ENCODE results near the gene CRTC1. TPM values are rescaled to one million over a fixed set of nuclear protein-coding genes. Genes with fewer than 3 reads are reported as not detected.
A peak's percentile ranks its signal among the peaks of the same experiment; 100 is the strongest.

CRTC1 gene
- total RNA-seq, 1 donor, result 6.7 TPM

DNA sequence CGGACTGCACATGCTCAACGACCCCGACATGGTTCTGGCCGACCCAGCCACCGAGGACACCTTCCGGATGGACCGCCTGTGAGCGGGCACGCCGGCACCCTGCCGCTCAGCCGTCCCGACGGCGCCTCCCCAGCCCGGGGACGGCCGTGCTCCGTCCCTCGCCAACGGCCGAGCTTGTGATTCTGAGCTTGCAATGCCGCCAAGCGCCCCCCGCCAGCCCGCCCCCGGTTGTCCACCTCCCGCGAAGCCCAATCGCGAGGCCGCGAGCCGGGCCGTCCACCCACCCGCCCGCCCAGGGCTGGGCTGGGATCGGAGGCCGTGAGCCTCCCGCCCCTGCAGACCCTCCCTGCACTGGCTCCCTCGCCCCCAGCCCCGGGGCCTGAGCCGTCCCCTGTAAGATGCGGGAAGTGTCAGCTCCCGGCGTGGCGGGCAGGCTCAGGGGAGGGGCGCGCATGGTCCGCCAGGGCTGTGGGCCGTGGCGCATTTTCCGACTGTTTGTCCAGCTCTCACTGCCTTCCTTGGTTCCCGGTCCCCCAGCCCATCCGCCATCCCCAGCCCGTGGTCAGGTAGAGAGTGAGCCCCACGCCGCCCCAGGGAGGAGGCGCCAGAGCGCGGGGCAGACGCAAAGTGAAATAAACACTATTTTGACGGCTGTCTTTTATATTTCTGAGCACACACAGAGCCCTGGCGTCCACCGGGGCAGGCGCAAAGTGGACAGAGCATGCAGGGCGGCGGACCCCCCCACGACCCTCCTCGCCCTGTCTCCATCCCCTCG, 94.0 kb downstream of the CRTC1 start:
- DNase-seq (ENCODE audit: low read depth in 2 of 3, low spot score in 2 of 3), result no peak

DNA sequence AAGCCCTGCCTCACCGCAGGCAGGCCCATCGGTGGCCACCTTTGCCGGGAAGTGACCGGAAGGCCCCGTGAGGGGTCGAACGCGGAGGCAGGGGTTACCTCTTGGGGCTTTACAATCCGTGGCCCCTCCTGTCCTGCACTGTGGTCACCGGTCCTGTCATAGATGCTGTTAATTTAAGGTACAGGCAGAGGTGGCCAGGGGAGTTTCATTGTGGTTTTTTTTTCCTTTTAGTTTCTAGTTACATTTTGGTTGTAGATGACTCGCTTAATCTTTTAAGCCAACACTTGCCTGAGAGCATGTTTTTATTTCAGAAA, 94.6 kb downstream of the CRTC1 start:
- no peak for DNase-seq (ENCODE audit: low read depth in 2 of 3, low spot score in 2 of 3)

DNA sequence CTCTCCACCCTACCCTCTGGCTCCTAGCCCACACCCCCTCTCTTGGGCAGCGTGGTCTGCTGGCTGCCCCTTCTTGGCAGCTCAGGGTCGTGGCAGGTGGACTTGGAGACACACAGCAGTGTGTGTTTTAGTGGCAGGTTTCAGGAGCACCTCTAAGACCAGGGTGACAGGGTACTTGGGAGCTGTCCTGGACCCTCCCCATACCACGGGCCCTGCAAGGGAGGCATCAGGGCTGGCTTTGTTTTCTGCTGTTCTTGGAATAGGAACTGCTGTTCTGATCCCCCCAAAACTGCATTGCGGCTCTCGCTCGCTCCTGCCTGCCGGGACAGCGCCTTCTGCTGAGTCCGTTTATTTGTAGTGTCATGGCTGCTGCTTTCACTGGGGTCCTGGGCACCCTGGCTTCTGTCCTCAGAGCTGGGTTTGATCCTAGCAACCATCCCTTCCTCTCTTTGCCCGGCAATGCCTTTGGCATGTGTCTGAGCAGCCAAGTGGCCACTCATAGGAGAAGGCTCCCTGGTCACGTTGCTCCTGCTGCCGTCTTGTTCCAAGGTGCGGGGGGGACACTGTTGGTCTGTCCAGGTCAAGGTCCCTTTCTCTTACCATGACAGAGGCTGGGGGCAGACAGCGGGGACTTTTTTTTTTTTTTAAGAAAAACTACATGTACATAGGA, 95.5 kb downstream of the CRTC1 start:
- no peak for DNase-seq (ENCODE audit: low read depth in 2 of 3, low spot score in 2 of 3)

DNA sequence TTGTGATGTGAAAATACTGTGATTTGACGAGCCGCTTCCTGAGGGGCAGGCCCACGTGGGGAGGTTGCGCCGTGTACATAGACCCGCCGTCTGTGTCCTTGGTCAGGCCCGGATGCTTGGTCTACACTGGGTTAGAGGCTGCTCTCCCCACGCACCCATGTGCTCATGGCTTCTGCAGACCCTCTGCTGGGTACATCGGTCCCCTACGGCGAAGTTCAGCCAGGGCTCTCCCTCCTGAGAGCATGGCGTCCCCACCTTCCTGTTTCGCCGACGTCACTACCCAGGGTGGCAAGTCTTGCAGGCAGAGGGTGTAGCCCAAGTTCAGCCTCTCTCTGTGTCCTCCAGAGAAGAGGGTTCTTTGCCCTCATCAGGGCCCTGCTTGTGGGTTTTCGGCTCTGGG, 96.6 kb downstream of the CRTC1 start:
- no peak for DNase-seq (ENCODE audit: low read depth in 2 of 3, low spot score in 2 of 3)

DNA sequence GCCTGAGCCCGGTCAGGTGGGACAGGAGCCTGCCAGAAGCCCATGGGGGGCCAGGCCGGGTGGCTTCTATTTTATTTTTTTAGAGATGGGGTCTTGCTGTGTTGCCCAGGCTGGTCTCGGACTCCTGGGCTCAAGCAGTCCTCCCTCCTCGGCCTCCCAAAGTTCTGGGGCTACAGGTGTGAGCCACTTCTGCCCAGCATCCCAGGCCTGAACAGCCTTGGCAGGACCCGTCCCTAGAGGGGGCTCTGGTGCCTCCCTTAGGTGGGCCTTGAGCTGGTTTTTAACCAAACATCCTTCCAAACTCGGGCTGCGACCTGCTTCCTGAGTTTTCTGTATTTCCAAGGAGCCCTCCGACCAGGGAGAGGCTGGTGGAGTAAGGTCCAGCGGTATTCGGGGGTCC, 97.2 kb downstream of the CRTC1 start:
- DNase-seq (ENCODE audit: low read depth in 2 of 3, low spot score in 2 of 3), result no peak

DNA sequence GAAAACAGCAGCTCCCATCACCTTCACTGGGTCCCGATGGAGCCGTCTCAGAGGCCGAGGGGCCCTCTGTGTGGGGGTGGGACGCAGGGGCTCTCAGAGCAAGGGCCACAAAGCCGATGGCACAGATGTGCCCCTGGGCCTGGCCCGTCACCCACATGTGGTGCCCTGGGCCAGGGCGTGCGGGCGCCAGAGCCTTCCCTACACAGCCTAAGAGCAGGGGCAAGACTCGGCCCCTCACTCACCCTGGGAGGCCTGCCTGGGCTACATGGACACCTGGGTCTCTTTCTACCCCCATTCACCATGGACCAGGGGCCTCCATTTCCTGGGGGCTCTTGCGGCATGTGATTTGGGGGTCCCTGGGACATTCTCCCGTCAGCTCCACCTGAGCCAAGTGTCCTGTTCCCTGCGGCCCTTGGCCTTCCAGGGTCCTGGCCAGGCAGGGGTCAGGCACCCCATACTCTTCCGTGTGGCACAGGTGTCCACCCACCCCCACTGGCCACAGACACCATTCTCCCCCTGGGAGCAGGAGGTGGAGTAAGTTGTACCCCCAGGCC, 97.6 kb downstream of the CRTC1 start:
- no peak for DNase-seq (ENCODE audit: low read depth in 2 of 3, low spot score in 2 of 3)

DNA sequence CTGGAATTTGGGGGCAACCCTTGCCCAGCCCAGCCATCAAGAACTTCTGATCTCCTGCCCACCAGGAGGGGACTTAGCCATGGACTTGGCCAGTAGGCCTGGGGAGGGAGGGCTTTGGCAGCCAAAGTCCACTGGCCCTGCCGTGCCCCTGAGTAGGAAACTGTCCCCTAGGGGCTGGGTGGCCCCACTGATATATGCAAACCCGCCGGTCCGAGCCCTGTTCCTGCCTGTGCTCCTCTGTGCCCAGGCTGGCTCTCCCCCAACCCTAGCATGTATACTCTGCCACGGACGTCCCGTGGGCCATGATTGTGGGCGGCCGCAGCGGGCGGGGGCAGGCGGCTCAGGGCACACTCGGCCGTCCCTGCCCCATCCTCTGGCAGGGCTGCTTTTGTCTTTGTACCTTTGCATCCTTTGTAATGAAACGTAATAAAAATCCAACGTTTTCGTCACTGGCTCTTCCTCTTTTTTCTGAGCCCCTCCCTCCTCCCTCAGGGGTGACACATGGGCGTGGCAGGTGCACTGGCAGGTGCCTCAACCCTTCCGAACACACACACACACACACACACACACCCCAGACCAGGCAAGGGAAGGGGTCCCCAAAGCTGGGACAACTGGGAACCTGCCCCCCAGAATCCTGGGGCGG, 98.5 kb downstream of the CRTC1 start:
- DNase-seq (ENCODE audit: low read depth in 2 of 3, low spot score in 2 of 3), result peak in 1 of 3 donors; percentile 29

DNA sequence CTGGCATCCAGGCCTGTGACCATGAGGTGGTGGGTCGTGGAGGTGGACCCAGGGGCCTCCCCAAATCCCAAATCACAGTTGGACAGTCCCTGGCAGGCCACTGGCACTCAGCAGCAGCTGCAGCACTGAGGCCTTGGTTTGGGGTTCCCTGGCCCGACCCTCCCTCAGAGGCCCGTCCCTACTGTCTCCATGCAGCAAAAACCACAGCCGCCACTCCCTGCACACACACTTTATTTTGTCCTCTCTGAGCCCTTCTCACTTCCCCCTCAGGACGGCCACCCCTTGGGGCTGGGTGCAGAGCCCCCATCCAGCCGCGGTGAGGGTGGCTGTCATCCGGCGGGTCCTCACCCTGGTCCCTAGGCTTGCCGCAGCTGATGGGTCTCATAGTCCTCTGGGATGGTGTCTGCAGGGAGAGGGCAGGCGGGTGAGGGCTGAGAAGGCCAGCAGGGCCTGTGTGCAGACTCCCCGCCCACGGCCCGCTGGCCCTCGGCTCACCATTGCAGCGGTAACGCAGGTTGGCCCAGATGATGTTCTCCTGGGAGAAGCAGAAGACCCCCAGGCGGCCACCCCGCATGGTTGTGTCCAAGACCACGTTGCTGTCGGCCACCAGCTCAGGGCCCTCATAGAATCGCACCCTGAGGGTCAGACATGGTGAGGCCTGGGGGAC, 99.2 kb downstream of the CRTC1 start:
- DNase-seq (ENCODE audit: low read depth in 2 of 3, low spot score in 2 of 3), result no peak

DNA sequence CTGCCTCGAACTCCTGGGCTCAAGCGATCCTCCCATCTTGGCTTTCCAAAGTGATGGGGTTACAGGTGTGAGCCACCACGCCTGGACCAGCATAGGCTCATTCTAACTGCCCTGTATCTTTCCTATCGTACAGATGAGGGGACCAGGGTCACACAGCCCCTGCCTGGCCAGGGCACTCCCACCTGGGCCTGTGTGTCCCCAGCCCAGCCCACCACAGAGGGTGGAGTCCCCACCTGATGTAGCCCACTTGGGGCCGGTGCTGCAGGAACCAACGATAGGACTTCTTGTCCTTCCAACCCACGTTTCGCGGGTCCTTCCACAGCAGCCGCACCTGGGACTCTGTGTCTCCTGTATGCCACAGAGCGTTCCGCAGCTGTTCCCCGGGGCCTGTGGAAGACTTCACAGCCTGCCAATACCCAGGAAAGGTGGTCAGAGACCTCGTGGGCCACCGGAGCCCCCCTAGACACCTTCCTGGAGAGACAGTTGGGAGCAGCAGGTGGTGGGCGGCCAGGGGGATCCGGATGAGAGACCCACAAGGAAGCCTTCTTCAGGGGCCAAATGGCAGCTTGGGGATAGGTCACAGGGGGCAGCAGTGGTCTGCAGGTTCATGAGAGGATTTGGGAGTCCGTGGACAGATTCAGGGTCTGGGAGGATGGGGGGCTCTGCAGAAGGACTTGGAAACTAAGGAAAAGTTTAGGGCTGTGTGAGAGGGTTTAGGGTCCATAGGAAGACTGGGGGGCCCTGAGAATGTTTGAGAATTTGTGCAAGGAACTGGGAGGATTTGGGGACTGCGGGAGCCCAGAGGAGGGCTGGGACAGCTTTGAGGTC, 100.7 kb downstream of the CRTC1 start:
- no peak for DNase-seq (ENCODE audit: low read depth in 2 of 3, low spot score in 2 of 3)

DNA sequence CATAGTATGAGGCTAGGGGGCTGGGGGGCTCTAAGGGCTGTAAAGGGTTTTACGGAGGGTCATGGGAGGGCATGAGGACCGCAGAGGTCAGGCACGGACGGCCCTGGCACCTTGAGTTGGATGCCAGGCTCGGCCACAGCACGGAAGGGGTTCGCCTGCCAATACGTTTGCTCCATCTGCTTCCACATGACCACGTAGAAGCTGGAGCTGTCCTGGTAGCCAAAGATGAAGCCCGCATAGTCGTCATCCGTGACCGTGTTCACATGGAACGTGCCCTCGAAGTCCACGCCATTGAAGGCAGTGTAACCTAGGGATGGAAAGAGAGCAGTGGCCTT, 101.3 kb downstream of the CRTC1 start:
- DNase-seq (ENCODE audit: low read depth in 2 of 3, low spot score in 2 of 3), result no peak

DNA sequence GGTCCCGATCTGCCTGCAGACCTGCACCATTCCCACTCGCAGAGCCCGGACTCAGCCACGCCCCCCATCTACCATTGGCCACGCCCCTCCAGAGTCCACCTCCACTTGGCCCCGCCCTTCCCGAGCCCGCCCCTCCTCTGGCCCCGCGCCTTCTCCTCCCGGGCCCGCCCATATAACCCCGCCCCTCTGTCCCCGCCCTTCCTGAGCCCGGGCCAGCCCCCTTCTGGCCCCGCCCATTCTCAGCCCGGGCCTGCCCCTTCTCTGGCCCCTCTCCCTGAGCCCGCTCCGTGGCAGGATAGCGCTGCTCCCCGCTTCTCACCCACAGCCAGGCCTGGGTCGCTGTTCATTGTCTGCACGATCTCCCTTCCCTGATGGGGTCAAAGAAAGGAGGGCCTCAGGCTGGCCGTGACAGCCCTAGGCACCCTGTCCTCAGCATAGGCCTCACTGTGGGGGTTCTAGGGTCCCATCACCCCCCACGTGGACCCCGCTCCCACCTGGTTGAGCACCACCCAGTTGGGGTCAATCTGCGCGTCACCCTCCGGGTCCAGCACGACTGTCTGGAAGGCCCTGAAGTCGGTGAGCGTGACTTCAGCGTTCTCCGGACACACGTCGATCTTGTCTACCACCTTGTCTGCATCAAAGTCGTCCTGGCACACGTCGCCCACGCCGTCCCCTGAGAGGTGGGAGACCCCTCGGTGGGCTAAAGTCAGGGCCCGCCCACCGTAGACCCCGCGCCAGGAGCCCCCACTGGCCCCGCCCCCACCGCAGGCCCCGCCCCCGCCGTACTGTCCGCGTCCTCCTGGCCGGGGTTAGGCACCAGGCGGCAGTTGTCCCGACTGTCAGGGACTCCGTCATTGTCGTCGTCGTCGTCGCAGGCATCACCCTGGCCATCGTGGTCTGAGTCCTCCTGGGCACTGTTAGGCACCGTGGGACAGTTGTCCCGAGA, 102.0 kb downstream of the CRTC1 start:
- DNase-seq (ENCODE audit: low read depth in 2 of 3, low spot score in 2 of 3), result peak; percentile 30 to 86 (median 76)

DNA sequence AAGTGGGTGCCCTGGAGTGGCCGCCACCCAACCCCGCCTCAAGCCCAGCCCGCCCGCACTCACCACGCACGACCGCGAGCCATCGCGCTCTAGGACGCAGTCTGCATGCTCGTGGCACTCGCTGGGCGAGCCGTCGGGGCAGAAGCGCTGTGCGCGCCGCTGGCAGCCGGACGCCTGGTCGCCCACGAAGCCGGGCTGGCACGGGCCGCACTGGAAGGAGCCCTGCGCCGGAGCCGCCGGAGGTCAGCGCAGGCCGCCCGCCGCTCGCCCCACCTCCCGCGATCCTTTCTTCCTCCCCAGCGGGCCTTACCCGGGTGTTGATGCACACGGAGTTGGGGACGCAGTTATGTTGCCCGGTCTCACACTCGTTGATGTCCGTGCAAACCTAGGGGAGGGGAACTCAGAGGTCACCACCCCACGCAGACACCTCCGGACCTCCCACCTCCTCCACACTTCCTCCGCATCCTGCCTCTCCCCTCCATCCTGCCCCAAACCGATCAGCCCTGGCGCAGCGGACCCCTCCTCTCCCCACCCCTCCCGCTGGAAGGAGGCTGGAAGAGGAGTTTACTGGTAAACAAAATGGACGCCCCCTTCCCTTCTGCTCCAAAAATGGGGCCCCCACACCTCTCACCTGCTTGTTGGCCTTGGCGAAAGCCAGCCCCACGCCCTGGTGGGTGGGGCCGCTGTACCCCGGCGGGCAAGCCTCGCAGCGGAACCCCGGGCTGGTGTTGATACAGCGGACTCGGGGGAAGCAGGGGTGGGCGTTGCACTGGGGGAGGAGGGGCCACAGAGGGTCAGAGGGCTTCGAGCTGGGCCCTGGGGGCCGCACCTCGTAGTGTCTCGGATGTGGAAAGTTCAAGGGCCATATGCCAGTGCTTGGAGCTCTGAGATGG, 105.3 kb downstream of the CRTC1 start:
- no peak for DNase-seq (ENCODE audit: low read depth in 2 of 3, low spot score in 2 of 3)

DNA sequence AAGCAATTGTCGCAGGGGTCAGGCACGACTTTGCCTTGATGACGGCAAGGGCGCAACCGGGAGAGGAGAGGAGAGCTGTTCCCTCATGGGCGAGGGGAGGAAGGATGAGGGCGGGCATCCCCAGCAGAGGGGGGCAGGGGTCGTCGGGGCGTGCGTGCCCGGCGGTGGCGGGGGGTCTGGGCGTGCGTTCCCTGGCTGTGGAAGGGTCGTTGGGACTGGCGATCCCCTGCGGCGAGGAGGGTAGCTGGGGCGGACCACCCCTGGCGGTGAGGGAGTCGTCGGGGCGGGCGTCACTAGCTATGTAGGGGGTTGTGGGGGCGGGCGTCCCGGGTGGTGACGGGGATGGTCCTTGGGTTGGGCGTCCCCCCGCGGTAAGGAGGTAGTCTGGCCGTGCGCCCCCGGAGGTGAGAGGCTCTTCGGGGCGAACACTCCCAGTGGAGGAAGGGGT, 106.0 kb downstream of the CRTC1 start:
- DNase-seq (ENCODE audit: low read depth in 2 of 3, low spot score in 2 of 3), result no peak

DNA sequence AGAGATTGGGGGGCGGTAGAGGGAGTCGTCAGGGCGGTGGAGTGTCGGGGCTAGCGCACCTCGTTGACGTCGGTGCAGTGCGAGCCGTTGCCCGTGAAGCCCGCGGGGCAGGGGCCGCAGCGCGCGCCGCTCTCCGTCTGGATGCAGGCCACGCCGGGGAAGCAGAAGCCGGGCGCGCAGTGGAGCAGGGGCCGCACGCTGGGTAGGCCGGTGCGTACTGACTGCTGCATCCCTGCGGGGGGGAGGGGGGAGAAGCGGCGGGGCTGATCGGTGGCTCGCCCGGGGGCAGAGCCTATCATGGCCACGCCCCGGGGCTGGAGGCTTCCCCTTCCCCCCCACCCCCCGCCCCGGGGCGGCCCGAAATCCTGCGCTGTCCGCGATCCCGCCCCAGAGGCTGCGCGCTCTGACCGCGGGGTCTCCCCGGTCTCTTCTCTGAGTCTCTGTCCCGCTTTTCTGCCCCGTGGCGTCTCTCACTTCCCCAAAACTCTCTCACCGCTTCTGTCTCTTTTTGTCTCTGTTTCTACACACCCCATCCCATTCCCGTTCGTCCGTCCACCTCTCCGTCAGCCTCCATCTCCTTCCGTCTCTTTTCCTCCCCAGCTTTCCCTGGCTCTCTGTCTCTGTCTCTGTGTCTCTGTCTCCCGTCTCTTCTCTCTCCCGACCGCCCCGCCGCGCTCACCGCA, 106.5 kb downstream of the CRTC1 start:
- DNase-seq (ENCODE audit: low read depth in 2 of 3, low spot score in 2 of 3), result peak in 2 of 3 donors; percentile 43 to 58

DNA sequence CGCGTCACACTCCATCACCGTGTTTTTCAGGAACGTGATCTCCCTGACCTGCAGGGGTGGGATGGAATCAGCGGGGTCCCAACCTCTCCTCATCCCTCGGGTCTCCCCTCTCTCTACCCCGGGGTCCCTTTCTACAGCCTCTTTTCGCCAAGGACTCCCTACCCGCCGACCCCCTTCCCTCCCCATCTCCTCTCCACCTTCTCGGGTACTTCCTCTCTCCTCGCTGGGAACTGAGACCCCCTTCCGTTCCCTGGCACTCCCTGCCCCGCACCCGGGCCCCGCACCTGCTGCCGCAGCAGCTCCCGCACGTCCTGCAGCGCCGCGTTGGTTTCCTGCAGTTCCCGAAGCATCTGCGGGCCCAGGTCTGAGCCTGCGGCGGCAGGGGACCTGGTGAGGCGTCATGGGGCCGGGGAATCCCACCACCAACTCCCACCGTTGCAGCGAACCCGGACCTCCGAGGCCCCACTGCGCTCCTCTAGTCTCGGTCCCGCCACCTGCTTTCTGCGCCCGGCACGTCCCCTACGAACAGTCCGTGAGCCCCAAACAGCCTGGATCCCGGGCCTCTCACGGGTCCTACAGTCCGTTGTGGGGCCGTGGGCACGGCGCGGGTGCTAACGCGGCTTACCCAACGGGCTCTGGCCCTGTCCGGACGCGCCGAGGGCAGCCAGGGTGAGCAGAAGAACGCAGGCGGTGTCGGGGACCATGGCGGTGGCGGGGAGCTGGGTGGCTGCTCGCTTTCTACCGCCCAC, 107.3 kb downstream of the CRTC1 start, which contains the start of gene COMP:
Gene COMP, minus strand, starts transcription at position 740 of the 749 bp plus-strand sequence. Its CDS starts 36 bp downstream, at position 704.
- DNase-seq (ENCODE audit: low read depth in 2 of 3, low spot score in 2 of 3), result peak in 1 of 3 donors; percentile 18

DNA sequence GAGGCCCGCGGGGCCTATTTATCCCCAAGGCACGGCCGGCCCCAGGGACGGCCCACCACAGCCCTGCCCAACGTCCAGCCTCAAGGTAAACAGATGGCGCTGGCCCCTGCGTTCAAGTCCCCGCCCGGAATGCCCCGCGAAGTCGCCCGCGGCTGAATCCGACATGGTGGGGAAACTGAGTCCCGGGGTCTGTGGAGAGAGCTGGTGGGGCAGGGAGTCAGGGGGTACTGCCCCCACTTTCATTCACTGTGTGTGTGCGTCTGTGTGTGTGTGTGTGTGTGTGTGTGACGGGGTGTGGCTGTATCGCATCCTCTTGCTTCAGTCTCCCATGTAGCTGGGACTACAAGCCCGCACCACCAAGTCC, 107.8 kb downstream of the CRTC1 start:
- DNase-seq (ENCODE audit: low read depth in 2 of 3, low spot score in 2 of 3), result no peak

DNA sequence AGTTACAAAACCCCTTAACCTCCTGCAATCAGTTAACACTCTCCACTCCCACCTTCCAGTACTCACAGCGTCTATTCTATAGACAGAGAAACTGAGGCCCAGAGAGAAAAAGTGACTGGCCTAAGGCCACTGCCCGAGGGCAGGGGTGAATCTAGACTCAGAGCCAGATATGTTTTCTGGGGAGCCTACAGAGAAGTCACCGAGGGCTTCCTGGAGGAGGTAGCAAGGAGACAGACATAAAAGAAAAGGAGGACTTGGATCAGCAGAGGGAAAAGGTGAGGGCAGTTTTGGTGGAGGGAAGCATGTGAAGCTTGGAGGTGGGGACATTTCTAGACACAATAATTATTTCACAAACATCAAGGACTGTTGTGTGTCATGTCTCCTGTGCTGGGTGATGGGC, 109.2 kb downstream of the CRTC1 start:
- DNase-seq (ENCODE audit: low read depth in 2 of 3, low spot score in 2 of 3), result no peak

Data from hematopoietic multipotent progenitor cell (in vitro differentiated cells).